HepG2 (cell line): Measurements from ENCODE around the gene CAPZA1. TPM values are rescaled to one million over a fixed set of nuclear protein-coding genes. Genes with fewer than 3 reads are reported as not detected.
A peak's percentile ranks its signal among the peaks of the same experiment; 100 is the strongest.

Source experiments
- CENPX ChIP-seq: sonication (generic); formaldehyde crosslinking; IDR thresholded peaks from 2 replicates; pipeline ENCODE4 v1.9.0; 2021; ENCODE audit warnings: mild to moderate bottlenecking, missing genetic modification reagents, moderate library complexity
- HBP1 ChIP-seq: IDR thresholded peaks from 2 replicates; pipeline ENCODE4 v1.6.1; 2016; ENCODE audit warnings: low read depth, control low read depth
- HNF1B ChIP-seq: sonication (generic); formaldehyde crosslinking; IDR thresholded peaks from 2 replicates; pipeline ENCODE4 v1.5.1; 2020; ENCODE audit warnings: mild to moderate bottlenecking, moderate library complexity, missing genetic modification reagents
- JUNB ChIP-seq: sonication (generic); formaldehyde crosslinking; IDR thresholded peaks from 2 replicates; pipeline ENCODE4 v1.8.0; 2022; ENCODE audit warnings: missing genetic modification reagents, mild to moderate bottlenecking, borderline replicate concordance
- LCORL ChIP-seq, 2 experiments: fragments of 450-650 bp in 1 of 2; sonication (generic) in 1 of 2; formaldehyde crosslinking in 1 of 2; IDR thresholded peaks; 2 replicates each; pipeline versions ENCODE4 v1.5.0 to v1.6.1; 2017 to 2020; ENCODE audit warnings: antibody characterized with exemption in 1 of 2, missing genetic modification reagents in 1 of 2
- SNAPC2 ChIP-seq: sonication (generic); formaldehyde crosslinking; IDR thresholded peaks from 2 replicates; pipeline ENCODE4 v1.8.1; 2022; ENCODE audit warnings: mild to moderate bottlenecking, missing genetic modification reagents
- TARDBP ChIP-seq: sonication (generic); formaldehyde crosslinking; IDR thresholded peaks from 2 replicates; pipeline ENCODE4 v1.8.0; 2022; ENCODE audit warnings: mild to moderate bottlenecking, missing genetic modification reagents
- U2AF2 ChIP-seq: fragments of 200-400 bp; formaldehyde crosslinking; IDR thresholded peaks from 2 replicates; pipeline ENCODE4 v1.6.1; 2017; ENCODE audit warnings: low read depth, mild to moderate bottlenecking, low read length
- ZBTB37 ChIP-seq: sonication (generic); formaldehyde crosslinking; IDR thresholded peaks from 2 replicates; pipeline ENCODE4 v1.4.0; 2020; ENCODE audit warnings: mild to moderate bottlenecking, missing genetic modification reagents
- ZNF34 ChIP-seq: sonication (generic); formaldehyde crosslinking; IDR thresholded peaks from 2 replicates; pipeline ENCODE4 v1.4.0; 2020; ENCODE audit warnings: mild to moderate bottlenecking, missing genetic modification reagents, borderline replicate concordance
- ZNF546 ChIP-seq: sonication (generic); formaldehyde crosslinking; conservative IDR thresholded peaks from 2 replicates; pipeline ENCODE4 v1.8.1; 2023; ENCODE audit warnings: mild to moderate bottlenecking, missing genetic modification reagents
- ZNF580 ChIP-seq: IDR thresholded peaks from 2 replicates; pipeline ENCODE4 v1.6.1; 2016; ENCODE audit warnings: low read depth, borderline replicate concordance
- ZNF850 ChIP-seq: sonication (generic); formaldehyde crosslinking; conservative IDR thresholded peaks from 2 replicates; pipeline ENCODE4 v1.9.0; 2021; ENCODE audit warnings: mild to moderate bottlenecking, missing genetic modification reagents
- polyA plus RNA-seq, 8 experiments: library from polyadenylated mRNA; depleted of rRNA in 3 of 8; stranded (reverse) in 7 of 8; unstranded in 1 of 8; fragments of >200 nt; fragmentation: Illumina TruSeq in 4 of 8; extraction: Trizol in 4 of 8; gene quantifications; 2 replicates each; pipeline versions ENCODE4 v1.2.1 to v1.2.3, GENCODE V29; 2011 to 2016; ENCODE audit warnings: low read depth in 4 of 8, missing spikeins in 1 of 8, mixed read lengths in 1 of 8; ENCODE audit not compliant: insufficient read depth in 1 of 8
- total RNA-seq, 5 experiments: library from RNA; depleted of rRNA; stranded (reverse); fragments of >200 nt; fragmentation: Illumina TruSeq; extraction: Trizol; gene quantifications; 2 replicates each; pipeline ENCODE4 v1.2.3, GENCODE V29; 2016; ENCODE audit warnings: low read depth in 1 of 5
- TF ChIP-seq, protein P1 (sequence below): sonication (generic); formaldehyde crosslinking; IDR thresholded peaks from 2 replicates; pipeline ENCODE4 v1.5.0; 2020; ENCODE audit warnings: mild to moderate bottlenecking, missing genetic modification reagents, borderline replicate concordance
- TF ChIP-seq, protein P2 (sequence below): sonication (generic); formaldehyde crosslinking; IDR thresholded peaks from 2 replicates; pipeline ENCODE4 v1.9.0; 2021; ENCODE audit warnings: missing genetic modification reagents, borderline replicate concordance

Gene CAPZA1
- total and polyA plus RNA-seq, 2 of the 13 experiments (the other 11 are each of a cell fraction or from before 2014, with no cell fraction given) = 67.0 to 117 TPM

GRCh38 chr1:112706505-112707220 is 87.0 kb downstream of the CAPZA1 start, which contains the start of gene RHOC (continued):
- TF ChIP-seq, protein P1, sequence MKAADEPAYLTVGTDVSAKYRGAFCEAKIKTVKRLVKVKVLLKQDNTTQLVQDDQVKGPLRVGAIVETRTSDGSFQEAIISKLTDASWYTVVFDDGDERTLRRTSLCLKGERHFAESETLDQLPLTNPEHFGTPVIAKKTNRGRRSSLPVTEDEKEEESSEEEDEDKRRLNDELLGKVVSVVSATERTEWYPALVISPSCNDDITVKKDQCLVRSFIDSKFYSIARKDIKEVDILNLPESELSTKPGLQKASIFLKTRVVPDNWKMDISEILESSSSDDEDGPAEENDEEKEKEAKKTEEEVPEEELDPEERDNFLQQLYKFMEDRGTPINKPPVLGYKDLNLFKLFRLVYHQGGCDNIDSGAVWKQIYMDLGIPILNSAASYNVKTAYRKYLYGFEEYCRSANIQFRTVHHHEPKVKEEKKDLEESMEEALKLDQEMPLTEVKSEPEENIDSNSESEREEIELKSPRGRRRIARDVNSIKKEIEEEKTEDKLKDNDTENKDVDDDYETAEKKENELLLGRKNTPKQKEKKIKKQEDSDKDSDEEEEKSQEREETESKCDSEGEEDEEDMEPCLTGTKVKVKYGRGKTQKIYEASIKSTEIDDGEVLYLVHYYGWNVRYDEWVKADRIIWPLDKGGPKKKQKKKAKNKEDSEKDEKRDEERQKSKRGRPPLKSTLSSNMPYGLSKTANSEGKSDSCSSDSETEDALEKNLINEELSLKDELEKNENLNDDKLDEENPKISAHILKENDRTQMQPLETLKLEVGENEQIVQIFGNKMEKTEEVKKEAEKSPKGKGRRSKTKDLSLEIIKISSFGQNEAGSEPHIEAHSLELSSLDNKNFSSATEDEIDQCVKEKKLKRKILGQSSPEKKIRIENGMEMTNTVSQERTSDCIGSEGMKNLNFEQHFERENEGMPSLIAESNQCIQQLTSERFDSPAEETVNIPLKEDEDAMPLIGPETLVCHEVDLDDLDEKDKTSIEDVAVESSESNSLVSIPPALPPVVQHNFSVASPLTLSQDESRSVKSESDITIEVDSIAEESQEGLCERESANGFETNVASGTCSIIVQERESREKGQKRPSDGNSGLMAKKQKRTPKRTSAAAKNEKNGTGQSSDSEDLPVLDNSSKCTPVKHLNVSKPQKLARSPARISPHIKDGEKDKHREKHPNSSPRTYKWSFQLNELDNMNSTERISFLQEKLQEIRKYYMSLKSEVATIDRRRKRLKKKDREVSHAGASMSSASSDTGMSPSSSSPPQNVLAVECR (CRISPR knock-in tag) = peak; percentile 58; the same call in 1 of the 2 replicates
- 0 out of 2 replicates have a peak, but pooled peaks have one; percentile 84 for TF ChIP-seq ZNF850
- no peak for TF ChIP-seq LCORL (IDR thresholded peaks at IDR 0.05)
- TF ChIP-seq LCORL (CRISPR knock-in tag; IDR thresholded peaks at IDR 0.05) = no peak
- 0 out of 2 replicates have a peak, but pooled peaks have one; percentile 31 for TF ChIP-seq HBP1 (CRISPR knock-in tag)
- TF ChIP-seq ZNF580 = 0 out of 2 replicates have a peak, but pooled peaks have one; percentile 12
- peak; percentile 51; the same call in 1 of the 2 replicates for TF ChIP-seq ZNF546
- TF ChIP-seq, protein P2, sequence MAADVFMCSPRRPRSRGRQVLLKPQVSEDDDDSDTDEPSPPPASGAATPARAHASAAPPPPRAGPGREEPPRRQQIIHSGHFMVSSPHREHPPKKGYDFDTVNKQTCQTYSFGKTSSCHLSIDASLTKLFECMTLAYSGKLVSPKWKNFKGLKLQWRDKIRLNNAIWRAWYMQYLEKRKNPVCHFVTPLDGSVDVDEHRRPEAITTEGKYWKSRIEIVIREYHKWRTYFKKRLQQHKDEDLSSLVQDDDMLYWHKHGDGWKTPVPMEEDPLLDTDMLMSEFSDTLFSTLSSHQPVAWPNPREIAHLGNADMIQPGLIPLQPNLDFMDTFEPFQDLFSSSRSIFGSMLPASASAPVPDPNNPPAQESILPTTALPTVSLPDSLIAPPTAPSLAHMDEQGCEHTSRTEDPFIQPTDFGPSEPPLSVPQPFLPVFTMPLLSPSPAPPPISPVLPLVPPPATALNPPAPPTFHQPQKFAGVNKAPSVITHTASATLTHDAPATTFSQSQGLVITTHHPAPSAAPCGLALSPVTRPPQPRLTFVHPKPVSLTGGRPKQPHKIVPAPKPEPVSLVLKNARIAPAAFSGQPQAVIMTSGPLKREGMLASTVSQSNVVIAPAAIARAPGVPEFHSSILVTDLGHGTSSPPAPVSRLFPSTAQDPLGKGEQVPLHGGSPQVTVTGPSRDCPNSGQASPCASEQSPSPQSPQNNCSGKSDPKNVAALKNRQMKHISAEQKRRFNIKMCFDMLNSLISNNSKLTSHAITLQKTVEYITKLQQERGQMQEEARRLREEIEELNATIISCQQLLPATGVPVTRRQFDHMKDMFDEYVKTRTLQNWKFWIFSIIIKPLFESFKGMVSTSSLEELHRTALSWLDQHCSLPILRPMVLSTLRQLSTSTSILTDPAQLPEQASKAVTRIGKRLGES = no peak
- no peak for TF ChIP-seq ZBTB37 (CRISPR knock-in tag)
- no peak for TF ChIP-seq ZNF34 (CRISPR knock-in tag)
- no peak for TF ChIP-seq U2AF2
- 0 out of 2 replicates have a peak, but pooled peaks have one; percentile 9 for TF ChIP-seq TARDBP (CRISPR knock-in tag)
- TF ChIP-seq SNAPC2 (CRISPR knock-in tag) = no peak
- TF ChIP-seq CENPX (CRISPR knock-in tag) = no peak
- TF ChIP-seq JUNB = no peak
- no peak; the same call in 1 of the 2 replicates for TF ChIP-seq HNF1B (CRISPR knock-in tag)
